Astrocyte (in vitro differentiated cells and primary cell): ENCODE results near the gene BLVRA.

Experiments used
- EZH2 ChIP-seq: IDR thresholded peaks from 2 replicates; pipeline ENCODE4 v1.6.1; 2012; ENCODE audit warnings: mild to moderate bottlenecking, low read length, inconsistent platforms; ENCODE audit not compliant: insufficient read depth
- TF ChIP-seq, protein P1 (sequence below): IDR thresholded peaks from 2 replicates; pipeline ENCODE4 v1.5.1; 2011; ENCODE audit warnings: low read depth, mild to moderate bottlenecking, inconsistent platforms, low read length, moderate library complexity; ENCODE audit not compliant: insufficient read depth

- TF ChIP-seq EZH2: no peak
- TF ChIP-seq, protein P1, sequence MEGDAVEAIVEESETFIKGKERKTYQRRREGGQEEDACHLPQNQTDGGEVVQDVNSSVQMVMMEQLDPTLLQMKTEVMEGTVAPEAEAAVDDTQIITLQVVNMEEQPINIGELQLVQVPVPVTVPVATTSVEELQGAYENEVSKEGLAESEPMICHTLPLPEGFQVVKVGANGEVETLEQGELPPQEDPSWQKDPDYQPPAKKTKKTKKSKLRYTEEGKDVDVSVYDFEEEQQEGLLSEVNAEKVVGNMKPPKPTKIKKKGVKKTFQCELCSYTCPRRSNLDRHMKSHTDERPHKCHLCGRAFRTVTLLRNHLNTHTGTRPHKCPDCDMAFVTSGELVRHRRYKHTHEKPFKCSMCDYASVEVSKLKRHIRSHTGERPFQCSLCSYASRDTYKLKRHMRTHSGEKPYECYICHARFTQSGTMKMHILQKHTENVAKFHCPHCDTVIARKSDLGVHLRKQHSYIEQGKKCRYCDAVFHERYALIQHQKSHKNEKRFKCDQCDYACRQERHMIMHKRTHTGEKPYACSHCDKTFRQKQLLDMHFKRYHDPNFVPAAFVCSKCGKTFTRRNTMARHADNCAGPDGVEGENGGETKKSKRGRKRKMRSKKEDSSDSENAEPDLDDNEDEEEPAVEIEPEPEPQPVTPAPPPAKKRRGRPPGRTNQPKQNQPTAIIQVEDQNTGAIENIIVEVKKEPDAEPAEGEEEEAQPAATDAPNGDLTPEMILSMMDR: no peak
These were observed 89.0 kb downstream of the BLVRA start for GRCh38 chr7:43847496-43847895.
